Thyroid gland (tissue), 4 donors: ENCODE data around the gene SH3GL1. TPM values are rescaled to one million over a fixed set of nuclear protein-coding genes. Genes with fewer than 3 reads are reported as not detected.
"Not testable (repeated sequence)": the region's sequence is repeated elsewhere in the genome, so short reads cannot be mapped to it uniquely, and the experiment has no call there.

Experiments
- DNase-seq, 2 donors: peaks; one replicate each; pipeline ENCODE4 v3.0.0-alpha.2; 2019
- H3K27ac ChIP-seq, 3 donors: fragments of 200-600 bp; sonication (generic); 1 replicate in 2 of 3; 2 replicates in 1 of 3; pipeline ENCODE4 v1.5.1; 2016 to 2019; ENCODE audit warnings: mild to moderate bottlenecking in 1 of 3, moderate library complexity in 1 of 3
- H3K27me3 ChIP-seq: fragments of 200-600 bp; sonication (generic); one replicate; pipeline ENCODE4 v1.5.1; 2019
- H3K36me3 ChIP-seq, 2 donors: fragments of 200-600 bp; sonication (generic); one replicate each; pipeline ENCODE4 v1.5.1; 2016 to 2019
- H3K4me1 ChIP-seq, 2 donors: fragments of 200-600 bp; sonication (generic); one replicate each; pipeline ENCODE4 v1.5.1; 2017 to 2019
- H3K4me3 ChIP-seq, 3 donors: fragments of 200-600 bp; sonication (generic); replicated peaks in 1 of 3; 1 replicate in 2 of 3; 2 replicates in 1 of 3; pipeline ENCODE4 v1.5.1; 2016; ENCODE audit warnings: mild to moderate bottlenecking in 1 of 3
- H3K9me3 ChIP-seq: fragments of 200-600 bp; sonication (generic); one replicate; pipeline ENCODE4 v1.5.1; 2017
- POLR2A ChIP-seq, 2 donors: fragments of 450-650 bp; IDR thresholded peaks; one replicate each; pipeline ENCODE4 v1.6.1; 2017; ENCODE audit warnings: antibody characterized with exemption in 2 of 2, mild to moderate bottlenecking in 2 of 2, moderate library complexity in 1 of 2
- WGBS, 2 donors: methylation state at CpG; one replicate each; pipeline ENCODE4 v1.1.5; 2017; 5-methylcytosine and 5-hydroxymethylcytosine counted together
- intact Hi-C: fragments of 100-400 bp; cut with DNase I; formaldehyde crosslinking; loops from one replicate; pipeline ENCODE4 v1.15.1; 2023
- total RNA-seq, 4 donors: library from RNA; depleted of rRNA; stranded (reverse); fragments of >200 nt; gene quantifications; one replicate each; pipeline ENCODE4 v1.2.3, GENCODE V29; 2016
- TF ChIP-seq, protein P1 (sequence below), 6 experiments: fragments of 200-600 bp in 3 of 6; fragments of 450-650 bp in 3 of 6; sonication (generic) in 3 of 6; IDR thresholded peaks; one replicate each; pipeline ENCODE4 v1.5.1; 2016 to 2019; ENCODE audit warnings: antibody characterized with exemption in 6 of 6, mild to moderate bottlenecking in 2 of 6, inconsistent platforms in 1 of 6, moderate library complexity in 1 of 6

The SH3GL1 gene
- total RNA-seq, 4 donors from 2014 or later, result 33.1 to 42.4 (median 36.7) TPM

DNA sequence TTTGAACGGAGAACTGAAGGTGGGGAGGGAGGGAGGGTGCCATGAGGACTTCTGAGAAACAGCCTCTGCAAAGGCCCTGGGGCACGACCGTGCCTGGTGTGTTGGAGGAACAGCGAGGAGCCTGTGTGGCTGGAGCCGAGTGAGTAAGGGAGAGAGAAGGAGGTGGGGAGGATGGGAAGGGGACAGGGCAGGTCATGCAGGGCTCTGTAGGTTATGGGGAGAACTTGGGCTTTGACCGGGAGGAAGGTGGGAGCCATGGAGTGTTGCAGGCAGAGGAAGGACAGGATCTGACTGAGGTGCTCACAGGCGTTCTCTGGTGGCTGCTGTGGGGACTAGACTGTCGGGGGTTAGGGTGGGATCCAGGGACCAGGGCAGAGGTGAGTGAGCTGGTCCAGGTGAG, 50.2 kb downstream of the SH3GL1 start:
- no peaks in the 10 kb centered on the region for H3K4me1 ChIP-seq
- H3K9me3 ChIP-seq, result no peaks in the 10 kb centered on the region
- H3K27me3 ChIP-seq, result no peaks in the 10 kb centered on the region
- no peak for DNase-seq
- H3K36me3 ChIP-seq, result no peaks in the 10 kb centered on the region
- WGBS, 2 donors, result 89% methylated on average over 8 of the region's 8 CpGs
- no peak overlapping the region for H3K27ac ChIP-seq
- TF ChIP-seq POLR2A (IDR thresholded peaks at IDR 0.05), result no peak
- TF ChIP-seq, protein P1, sequence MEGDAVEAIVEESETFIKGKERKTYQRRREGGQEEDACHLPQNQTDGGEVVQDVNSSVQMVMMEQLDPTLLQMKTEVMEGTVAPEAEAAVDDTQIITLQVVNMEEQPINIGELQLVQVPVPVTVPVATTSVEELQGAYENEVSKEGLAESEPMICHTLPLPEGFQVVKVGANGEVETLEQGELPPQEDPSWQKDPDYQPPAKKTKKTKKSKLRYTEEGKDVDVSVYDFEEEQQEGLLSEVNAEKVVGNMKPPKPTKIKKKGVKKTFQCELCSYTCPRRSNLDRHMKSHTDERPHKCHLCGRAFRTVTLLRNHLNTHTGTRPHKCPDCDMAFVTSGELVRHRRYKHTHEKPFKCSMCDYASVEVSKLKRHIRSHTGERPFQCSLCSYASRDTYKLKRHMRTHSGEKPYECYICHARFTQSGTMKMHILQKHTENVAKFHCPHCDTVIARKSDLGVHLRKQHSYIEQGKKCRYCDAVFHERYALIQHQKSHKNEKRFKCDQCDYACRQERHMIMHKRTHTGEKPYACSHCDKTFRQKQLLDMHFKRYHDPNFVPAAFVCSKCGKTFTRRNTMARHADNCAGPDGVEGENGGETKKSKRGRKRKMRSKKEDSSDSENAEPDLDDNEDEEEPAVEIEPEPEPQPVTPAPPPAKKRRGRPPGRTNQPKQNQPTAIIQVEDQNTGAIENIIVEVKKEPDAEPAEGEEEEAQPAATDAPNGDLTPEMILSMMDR (IDR thresholded peaks at IDR 0.05), result no peak
- no peak overlapping the region for H3K4me3 ChIP-seq
- intact Hi-C loops, result no loop called here

DNA sequence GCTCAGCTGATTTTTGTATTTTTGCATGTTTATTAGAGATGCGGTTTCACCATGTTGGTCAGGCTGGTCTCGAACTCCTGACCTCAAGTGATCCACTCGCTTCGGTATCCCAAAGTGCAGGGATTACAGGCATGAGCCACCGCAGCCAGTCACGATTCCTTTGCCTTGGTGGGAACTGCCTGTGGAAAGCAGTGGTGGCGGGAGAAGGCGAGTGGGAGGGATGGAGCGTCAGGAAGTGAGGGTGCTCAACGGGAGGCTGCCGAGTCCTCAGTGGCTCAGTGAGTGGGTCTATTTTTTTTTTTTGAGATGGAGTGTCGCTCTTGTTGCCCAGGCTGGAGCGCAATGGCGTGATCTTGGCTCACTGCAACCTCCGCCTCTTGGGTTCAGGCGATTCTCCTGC, 51.1 kb downstream of the SH3GL1 start:
- H3K27me3 ChIP-seq, H3K4me3 ChIP-seq, H3K4me1 ChIP-seq, intact Hi-C loops, H3K27ac ChIP-seq, H3K9me3 ChIP-seq, DNase-seq, H3K36me3 ChIP-seq: not testable (repeated sequence)
- 94% methylated on average over 16 of the region's 16 CpGs for WGBS, 2 donors

DNA sequence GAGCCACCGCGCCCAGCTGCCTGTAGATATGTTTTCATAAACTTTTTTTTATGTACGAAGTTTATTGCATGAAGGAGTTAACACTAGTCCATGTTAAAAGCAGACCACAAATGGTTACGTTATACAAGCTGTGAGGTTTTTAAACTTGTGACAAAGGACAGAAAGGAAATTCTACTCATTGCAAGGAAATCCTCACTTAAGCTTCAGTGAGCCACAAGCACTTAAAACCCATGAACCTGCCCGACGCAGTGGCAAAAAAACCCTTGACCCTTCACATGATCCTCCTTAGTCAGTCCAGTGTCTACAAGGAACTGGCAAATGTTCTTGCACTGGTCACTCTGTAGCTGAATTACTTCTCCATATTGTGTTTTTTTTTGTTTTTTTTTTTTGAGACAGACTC, 52.8 kb downstream of the SH3GL1 start:
- no peaks in the 10 kb centered on the region for H3K36me3 ChIP-seq
- H3K4me1 ChIP-seq, result peaks cover 6 to 7% of the 10 kb centered on the region in 2 donors
- H3K4me3 ChIP-seq, result no peak overlapping the region
- no peak overlapping the region for H3K27ac ChIP-seq
- intact Hi-C loops, result no loop called here
- peak; percentile 54 to 65 for DNase-seq
- WGBS, 2 donors, result 57 to 65% methylated on average over 6 of the region's 6 CpGs
- no peaks in the 10 kb centered on the region for H3K9me3 ChIP-seq
- TF ChIP-seq, protein P1 (IDR thresholded peaks at IDR 0.05), result no peak
- no peak for TF ChIP-seq POLR2A (IDR thresholded peaks at IDR 0.05)
- no peaks in the 10 kb centered on the region for H3K27me3 ChIP-seq

DNA sequence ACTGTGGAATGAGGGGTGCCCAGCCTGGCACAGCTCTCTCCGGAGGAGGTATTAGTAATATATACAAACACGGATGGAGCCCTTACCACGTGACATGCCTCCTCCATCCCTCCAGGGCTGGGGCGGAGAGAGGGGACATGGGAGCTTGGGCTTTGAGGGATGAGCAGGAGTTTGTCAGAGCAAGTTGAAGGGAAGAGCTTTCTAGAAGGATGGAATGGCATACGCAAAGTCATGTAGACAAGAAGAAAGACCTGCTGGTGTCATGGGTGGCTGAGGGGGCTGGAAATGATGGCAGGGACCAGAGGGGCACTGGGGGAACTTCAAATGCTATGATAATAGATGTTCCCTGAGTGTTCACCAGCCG, 54.3 kb downstream of the SH3GL1 start:
- Histone ChIP-seq H3K4me1 (peaks cover 10 to 11% of the 10 kb centered on the region in 2 donors), H3K4me3 (no peak overlapping the region), H3K36me3 (no peaks in the 10 kb centered on the region), H3K27me3 (no peaks in the 10 kb centered on the region), H3K9me3 (no peaks in the 10 kb centered on the region), H3K27ac (no peak overlapping the region)
- 95% methylated on average over 6 of the region's 6 CpGs for WGBS, 2 donors
- TF ChIP-seq POLR2A (IDR thresholded peaks at IDR 0.05), result no peak
- TF ChIP-seq, protein P1 (IDR thresholded peaks at IDR 0.05), result no peak
- no peak for DNase-seq
- intact Hi-C loops, result no loop called here

DNA sequence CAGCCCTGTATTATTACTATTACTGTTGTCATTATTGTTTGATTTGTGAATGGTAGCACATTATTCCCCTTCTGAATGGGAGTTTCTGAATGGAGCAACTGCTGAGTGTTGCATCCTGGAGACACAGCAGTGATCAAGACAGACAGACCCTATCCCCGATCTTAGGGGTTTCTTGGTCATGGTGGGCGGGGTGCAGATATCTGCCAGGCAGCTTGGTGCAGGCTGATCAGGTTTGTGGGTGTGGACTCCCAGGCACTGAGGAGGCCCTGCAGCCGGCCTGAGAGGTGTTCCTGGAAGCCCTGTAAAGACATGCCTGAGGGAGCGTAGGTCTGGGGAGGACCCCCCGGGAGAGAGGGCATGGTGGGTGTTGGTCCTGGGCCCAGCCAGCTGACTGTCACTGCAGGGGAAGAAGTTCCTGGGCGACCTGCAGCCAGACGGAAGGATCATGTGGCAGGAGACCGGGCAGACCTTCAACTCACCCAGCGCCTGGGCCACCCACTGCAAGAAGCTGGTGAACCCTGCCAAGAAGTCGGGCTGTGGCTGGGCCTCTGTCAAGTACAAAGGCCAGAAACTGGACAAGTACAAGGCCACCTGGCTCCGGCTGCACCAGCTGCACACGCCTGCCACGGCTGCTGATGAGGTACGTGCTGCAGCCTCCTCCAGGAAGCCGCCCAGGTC, 54.9 kb downstream of the SH3GL1 start:
- DNase-seq, result no peak
- H3K36me3 ChIP-seq, result no peaks in the 10 kb centered on the region
- H3K27ac ChIP-seq, result no peak overlapping the region
- H3K9me3 ChIP-seq, result no peaks in the 10 kb centered on the region
- TF ChIP-seq, protein P1 (IDR thresholded peaks at IDR 0.05), result no peak
- no peak for TF ChIP-seq POLR2A (IDR thresholded peaks at IDR 0.05)
- 91 to 98% methylated on average over 8 to 11 of the region's 15 CpGs for whole genome bisulfite sequencing, 2 donors
- no peak overlapping the region for H3K4me3 ChIP-seq
- peaks cover 10 to 11% of the 10 kb centered on the region in 2 donors for H3K4me1 ChIP-seq
- H3K27me3 ChIP-seq, result no peaks in the 10 kb centered on the region
- intact Hi-C loops, result no loop called here
